Kidney glomerular epithelial cell (primary cell): ENCODE results near the gene AHI1.
A peak's percentile ranks its signal among the peaks of the same experiment; 100 is the strongest.

ENCODE experiments used
- DNase-seq: peaks from one replicate; lab custom pipeline; 2025; lab: John Stamatoyannopoulos, UW

Gene AHI1

DNA sequence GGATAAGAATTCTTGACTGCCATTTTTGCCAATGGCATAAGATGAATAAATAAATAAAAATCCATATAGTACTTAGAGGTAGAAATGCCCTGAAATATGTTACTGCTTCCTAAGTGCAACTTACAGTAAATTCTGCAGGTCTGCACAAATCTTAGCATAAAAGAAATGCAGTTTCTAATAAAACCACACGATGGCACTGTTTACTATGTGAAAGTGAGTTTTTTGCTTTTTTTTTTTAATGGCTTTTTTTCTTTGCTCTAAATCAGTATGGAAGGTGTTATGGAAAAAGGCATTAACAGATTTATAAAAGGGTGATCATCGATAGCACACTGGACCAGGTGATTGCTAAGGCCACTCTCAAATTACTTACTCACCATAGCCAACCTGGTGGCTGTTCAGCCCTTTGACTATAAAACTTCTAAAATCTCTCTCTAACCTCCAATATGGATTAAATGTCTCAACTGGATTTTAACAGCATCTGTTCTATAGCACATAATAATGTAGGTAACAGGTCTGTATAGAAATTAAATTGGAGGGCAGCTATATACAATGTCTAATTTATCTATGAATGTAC is 45.8 kb downstream of the AHI1 start:
- DNase-seq = peak; percentile 29

DNA sequence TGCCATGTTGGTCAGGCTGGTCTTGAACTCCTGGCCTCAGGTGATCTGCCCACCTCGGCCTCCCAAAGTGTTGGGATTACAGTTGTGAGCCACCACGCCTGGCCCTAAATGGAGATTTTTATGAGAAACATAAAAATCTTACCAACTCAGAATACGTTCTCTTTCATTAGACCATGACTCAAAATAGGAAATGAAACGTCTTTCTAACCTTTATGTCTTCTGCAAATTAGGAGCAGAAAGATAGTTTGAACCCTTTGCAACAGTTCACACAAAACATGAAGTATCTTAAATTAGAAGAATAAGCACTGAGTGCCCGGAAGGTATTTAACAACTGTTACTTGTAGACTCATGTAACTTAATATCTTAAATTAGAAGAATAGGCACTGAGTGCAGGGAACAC is 48.3 kb downstream of the AHI1 start:
- DNase-seq = no peak

DNA sequence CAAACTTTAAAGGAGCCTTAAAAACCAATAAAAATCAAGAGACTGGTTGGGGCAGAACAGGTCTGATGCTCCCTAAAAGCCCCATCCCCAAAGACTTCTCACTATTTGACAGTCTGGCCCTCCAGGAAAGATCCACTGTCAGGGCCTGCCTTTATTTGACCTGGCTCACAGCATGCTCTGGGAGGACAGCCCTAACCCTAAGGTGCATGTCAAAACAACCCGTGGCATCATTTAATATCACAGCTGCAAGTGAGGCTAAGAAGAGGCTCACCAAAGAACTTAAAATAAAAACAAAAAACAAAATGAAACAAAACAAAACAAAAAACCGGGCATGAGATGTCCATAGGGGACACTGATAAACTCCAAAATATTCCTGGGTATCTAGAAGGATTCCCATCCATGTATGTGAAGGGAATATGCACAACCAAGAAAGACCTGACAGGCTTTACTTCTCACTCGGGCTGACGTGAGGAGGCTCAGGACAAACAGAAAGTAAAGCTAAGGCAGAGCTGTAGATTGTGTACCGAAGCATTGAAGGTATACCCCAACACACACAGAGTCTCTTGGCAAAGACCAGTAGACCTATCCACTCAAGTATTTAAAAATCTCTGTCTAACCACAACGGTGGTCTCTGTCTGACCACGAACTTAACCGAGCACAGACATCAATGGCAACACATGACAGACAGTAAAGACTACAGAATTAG is 57.3 kb downstream of the AHI1 start:
- no peak for DNase-seq

DNA sequence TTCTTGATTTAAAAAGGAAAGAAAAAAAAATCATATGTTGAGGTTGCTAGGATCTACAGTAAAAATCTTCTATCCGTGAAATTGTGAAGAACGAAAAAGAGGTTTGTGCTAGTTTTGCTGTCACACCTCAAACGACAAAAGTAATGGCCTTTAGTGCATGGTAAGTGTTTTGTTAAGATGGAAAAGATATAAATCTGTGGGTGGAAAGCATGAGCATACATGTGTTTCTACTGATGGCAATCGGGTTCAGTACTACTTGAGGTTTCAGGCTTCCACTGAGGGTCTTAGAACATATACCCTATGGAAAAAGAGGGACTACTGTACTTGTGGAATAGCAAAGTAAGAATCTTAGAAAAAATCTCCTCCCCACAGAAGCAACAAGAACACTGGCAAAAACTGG is 58.0 kb downstream of the AHI1 start:
- no peak for DNase-seq

DNA sequence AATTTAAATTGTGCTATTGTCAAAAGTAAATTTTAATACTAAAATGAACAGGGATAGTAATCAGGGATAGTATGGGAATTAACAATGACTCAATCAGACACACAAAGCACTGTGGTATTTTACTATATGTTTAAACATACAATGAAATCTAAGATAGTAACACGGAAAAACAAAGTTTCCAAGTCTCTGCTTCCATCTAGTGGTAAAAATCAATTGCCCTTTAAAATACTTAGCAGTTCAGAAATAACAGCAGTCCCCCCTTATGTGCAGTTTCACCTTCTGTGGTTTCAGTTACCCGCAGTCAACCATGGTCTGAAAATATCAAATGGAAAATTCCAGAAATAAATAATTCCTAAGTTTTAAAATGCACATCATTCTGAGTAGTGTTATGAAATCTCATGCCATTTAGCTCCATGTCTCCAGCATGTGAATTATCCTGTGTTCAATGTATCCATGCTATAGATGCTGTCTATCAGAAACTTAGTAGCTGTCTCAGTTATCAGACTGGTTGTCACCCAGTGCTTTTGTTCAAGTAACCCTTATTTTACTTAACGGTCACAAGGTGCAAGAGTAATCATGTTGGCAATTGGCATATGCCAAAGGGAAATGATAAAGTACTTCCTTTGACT is 58.5 kb downstream of the AHI1 start:
- peak; percentile 0 for DNase-seq

DNA sequence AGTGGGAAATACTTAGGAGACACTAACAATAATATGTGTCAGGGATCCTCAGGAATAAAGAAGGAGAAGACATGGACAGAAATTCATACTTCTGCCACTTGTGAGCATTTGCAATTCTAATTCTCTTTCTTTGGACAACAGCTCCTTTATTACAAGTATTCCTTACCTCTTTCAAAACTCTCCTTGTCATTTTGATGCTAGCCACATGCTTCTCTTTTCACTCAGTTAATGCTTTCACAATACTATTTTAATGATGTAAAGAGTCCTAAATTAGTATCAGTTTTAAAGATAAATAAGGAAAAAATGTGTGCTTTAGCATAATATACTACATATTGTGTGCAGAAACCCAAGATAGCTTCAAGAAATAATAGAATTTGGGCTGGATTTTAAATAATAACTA is 62.5 kb downstream of the AHI1 start:
- no peak for DNase-seq

DNA sequence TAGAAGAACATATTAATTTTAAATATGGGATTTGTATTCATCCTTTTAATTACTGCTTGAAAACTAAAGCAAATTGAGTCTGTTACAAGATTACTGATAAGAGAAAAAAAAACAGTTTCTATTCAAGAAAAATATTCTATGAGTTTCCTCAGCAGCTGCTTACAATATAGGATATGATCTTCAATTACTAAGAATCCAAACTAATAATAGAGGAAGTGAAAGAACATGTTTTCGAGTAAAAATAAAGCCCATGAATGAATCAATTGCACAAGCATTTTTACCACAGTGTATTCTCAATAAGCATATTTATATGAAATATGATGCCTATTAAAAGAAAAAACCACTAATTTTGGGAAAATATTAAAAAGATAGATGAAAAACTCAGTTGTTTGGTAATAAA is 63.4 kb downstream of the AHI1 start:
- no peak for DNase-seq

DNA sequence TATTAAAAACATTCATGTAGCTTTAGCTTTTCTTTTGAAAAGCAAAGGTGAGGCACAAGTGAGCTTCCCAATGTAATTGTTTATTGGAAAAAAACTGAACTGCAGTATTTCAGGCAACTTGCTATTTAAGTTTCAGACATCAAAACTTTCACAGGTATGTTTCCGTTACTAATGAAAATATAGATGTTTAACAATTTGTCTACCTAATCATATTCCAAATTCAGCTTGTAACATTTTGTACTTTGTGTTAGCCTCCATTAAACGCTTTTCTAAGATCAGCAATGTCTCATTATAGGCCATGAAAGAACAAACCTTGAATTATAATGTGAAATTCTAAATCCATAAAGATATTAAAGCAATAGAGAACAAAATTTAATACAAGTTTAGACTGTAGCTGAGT is 69.5 kb downstream of the AHI1 start:
- no peak for DNase-seq

DNA sequence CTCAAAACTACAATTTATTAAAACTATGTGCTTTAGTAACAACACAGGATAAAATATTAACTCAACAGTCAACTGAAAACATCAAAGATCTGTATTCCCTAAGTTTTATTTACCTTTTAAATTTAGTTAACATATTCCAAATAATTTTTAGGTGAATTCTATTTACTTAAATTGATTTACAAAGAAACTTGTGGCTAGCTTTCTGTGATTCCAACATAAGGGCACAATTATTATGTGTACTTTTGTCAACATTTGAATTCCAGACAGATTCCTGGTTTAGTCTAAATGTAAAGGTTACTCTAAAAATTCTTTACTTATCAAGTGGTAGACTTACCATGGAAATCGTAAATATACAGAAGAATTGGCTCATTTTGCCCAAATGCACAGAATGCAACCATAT is 70.7 kb downstream of the AHI1 start:
- DNase-seq = no peak

DNA sequence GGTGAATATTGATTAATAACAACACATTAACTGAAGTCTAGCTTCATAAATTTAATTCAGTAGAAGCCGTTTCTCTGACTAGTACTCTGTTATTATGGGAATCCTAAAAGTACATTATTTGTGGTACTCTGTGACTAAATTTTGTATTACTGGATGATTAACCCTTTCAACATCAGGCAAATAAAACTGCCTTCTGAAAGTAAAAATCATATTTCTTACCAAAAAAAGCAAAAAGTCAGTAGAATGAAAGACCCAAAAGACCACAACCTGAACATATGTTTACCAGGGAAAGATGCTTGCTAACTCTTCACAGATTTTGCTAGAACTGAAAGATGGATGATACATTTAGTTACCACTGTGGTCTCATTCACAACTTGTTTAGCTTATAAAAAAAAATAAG is 73.2 kb downstream of the AHI1 start:
- no peak for DNase-seq

DNA sequence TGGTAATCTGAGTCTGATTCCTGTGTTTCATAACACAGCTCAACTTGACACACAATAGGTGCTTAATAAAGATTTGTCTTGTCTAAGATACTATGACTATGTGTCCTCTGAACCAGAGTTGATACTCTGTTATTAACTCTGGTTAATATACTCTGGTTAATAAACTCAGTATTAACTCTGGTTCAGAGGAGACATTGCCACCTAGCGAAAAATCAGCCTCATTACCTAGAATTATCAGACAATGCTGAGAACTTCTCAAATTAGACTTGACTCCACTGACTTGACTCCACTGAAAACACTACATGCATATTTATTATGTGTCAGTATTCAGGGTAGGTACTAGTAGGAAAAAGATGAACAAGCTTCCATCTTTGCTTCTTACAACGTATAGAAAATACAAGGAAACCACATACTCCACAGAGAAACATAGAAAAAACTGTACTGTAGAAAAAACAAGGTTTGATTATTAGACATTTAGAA is 73.9 kb downstream of the AHI1 start:
- peak; percentile 76 for DNase-seq

DNA sequence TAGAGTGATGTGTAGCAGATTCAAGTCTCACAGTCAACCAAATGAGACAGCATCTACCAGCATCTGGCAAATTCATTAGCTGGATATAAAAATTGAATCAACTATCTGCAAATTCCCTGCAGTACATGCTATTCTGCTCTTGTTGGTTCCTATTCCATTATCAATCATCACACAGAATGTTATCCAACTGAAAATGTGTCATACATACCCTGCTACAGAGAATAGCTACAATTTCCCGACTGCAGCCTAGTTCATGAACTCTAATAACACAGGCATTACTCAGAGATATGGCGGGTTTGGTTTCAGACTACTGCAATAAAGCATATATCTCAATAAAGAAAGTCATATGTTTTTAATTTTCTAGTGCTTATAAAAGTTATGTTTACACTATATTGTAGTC is 78.4 kb downstream of the AHI1 start:
- DNase-seq = no peak

DNA sequence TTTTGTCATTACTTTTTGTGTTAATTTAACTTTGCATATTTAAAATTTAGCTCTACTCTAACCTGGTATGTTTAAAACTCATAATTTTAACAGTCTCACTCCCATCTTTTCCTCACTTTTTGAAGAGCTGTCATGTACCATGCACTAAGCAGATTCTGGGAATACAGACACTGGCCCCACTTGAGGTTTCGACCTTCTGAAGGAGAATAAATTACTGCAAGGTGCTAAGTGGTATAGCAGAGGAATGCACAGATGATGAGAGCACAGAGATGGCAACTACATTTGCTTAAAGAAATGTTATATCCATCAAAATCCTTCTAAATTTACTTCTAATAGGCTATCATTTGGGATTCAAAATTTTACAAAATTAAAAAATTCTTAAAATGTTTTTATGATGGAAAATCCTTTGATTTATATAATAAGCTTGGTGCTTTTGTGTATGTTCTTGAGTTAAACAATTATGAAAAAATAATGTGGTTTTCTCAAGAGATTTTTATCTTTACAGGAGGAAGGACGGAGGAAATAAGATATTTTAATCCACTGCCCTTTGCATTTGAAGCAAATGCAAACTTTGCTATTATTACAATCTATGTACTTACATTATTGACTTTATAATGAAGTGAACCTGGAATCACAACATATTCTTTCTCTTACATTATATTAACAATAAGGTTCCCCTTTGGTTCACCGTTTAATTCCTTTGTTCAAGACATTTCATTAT is 79.3 kb downstream of the AHI1 start:
- DNase-seq = no peak

DNA sequence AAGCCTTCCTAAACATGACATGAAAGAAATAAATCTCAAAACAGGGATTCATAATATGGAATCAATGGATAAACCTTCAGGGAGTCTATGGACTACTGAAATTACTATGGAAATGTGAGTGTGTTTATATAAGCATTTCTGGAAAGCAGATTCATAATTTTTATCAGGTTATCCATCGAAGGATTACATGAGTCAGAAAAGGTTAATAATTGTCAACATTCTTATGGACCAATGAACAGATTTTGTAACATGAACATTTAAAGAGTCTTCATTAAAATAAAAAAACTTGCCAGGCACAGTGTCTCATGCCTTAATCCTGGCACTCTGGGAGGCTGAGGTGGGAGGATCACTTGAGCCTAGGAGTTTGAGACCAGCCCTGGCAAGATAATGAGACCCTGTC is 84.8 kb downstream of the AHI1 start:
- DNase-seq = peak; percentile 15

DNA sequence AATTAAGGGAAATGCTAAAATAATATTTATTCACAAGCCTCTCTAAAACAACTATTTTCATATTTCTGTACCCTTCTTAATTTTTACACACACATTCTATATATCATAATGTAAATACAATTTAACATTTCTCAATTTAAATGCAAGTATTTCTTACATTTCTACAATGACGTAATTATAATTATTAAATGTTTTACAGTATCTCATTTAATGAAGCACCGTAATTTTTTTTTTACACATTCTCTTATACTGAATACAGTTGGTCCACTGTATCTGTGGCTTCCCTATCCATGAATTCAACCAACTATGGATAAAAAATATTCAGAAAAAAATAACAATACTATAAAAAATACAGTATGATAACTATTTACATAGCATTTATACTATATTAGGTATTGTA is 85.7 kb downstream of the AHI1 start:
- DNase-seq = peak; percentile 0

DNA sequence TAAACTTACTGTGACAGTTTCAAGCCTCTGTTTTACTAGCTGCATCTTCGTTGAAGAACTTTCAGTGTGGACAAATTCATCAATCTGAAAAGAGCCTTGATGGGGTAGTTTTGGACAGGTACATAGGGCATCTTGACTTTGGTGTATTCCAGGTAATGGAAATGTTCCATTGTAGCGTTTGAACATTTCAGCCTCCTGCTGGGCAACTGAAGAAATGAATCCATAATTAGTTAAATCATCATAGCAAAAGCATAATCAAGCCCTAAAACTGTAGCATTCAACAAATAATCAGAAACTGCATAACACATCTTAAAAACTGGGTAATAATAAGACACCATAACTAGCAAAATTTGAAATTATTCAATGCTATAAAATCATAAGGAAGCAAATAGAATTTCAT is 86.2 kb downstream of the AHI1 start:
- no peak for DNase-seq

DNA sequence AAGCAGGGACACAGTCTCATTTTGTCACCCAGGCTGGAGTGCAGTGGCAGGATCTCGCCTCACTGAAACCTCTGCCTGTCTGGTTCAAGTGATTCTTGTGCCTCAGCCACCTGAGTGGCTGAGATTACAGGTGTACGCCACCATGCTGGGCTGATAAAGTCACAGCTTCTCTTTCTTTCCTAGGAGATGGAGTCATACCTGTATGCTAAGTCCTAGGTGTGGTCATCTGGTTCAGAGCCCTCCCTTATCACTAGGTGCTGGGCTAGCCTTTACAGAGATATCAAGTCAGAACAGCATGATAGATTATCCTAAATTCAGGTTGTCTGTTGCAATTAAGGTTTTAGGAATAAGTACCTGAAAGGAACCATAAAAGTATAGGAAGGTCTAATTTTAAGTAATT is 86.7 kb downstream of the AHI1 start:
- no peak for DNase-seq

DNA sequence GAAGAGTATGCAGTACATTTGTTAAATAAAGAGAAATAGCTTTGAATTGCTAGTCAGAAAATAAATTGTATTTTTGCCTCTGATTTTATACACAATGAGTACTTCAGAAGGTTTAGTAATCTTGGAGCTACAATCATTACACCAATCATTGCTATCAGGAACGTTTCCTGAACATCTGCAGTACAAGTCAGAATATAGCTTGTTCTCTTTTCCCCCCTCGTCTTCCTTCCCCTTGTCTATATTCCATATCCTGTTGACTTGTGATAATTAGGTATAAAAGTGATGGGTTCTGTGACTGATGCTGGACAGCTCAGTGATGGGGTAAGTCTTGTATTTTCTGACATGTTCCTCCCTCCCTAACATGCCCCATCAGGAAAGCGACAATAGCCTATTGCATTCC is 94.0 kb downstream of the AHI1 start:
- no peak for DNase-seq

DNA sequence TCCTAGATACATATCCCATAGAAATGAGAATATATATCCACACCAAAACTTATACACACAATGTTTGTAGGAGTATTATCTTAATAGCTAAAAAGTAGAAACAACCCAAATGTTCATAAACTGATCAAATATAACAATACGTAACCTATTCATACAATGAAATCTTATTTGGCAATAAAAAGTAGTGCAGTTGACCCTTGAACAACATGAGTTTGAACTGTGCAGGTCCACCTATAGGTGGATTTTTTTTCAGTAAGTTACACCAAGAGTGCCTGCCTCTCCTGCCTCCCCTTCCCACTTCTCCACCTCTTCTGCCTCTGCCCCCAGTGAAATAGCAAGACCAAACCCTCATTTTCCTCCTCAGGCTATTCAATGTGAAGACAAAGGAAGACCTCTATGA is 95.2 kb downstream of the AHI1 start:
- DNase-seq = no peak

DNA sequence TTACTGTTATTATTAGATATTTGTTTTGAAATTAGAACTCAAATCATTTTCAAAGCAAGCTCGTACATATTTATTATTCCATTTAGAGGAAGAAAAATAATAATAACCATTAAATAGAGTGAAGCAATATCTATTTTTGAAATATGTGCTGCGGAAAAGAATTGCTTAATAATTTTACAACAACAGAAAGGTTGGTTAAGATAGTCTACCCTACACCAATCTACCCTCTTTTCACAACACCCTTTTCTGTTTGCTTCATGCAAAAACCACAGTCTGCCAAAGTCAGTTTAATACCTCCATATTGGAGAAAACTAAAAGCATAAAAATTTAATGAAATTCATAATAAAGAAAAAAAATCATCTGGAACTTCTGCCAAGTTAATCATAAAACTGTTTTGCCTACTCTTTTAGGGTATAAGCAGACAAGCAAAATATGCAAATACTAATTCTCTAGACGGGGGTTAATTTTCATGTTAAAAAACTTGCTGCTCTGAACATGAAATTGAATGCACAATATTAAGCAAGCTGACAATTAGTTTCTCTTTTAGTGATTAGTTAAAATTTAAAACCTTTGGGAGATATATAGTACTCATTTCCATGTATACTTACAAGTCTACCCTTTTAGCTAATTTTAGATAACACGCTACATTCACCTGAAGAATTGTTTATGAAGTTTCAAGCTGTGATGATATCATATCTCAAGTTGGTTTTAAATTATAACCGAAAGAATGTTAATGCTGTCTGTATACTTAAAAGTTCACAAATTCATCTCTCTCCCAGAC is 100.2 kb downstream of the AHI1 start:
- DNase-seq = no peak

DNA sequence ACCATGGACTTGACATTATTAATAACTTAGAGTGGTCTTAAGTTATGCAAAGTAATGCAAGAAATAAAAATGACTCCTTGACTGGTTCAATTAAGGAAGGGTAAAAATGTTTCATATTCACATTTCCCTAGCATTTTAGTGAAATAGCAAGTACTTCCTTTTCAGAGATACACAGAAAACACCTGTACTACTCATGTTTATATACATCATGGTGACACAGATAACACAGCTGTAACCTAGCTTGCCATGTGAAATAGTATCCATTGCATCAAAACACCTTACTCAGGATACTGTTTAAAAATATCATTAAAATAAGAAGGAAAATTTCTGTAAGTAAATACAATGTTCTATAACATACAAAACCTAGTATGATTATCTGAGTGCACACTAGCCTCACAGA is 102.4 kb downstream of the AHI1 start:
- DNase-seq = no peak

DNA sequence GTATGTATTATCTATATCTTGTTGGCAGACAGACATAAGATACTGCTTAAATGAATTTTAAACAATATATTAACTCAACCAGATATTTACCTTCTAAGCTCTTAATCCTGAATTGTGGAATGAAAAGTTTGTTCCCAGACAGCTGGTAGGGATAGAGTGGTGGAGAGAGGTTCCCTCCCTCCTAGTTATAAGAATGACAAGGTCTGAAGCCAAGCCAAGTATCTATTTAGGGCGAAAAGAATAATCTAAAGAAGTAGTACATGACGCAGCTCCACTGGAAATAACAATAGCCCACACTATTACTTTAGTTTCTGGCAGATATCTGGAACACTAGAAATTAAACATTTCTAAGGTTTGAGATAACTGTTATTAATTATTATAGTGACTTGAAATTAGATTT is 104.3 kb downstream of the AHI1 start:
- DNase-seq = no peak
